Endothelial cell of umbilical vein (primary cell): ENCODE measurements around the gene GPAT3. TPM values are rescaled to one million over a fixed set of nuclear protein-coding genes. Genes with fewer than 3 reads are reported as not detected.

Experiments used
- BruUV-seq: library from RNA; stranded (reverse); fragments of 400-500 nt; replicated peaks from 2 replicates; lab custom pipeline; 2021; lab: Mats Ljungman, UMichigan
- CTCF ChIA-PET: fragments of 300-600, 350-600 bp; sonication (Branson Sonifier 250); formaldehyde crosslinking; loops from one replicate; lab custom pipeline; 2021; ENCODE audit warnings: antibody characterized with exemption, inconsistent platforms; lab: Charles Lee
- POLR2A ChIA-PET: fragments of 300-600, 350-600 bp; sonication (Branson Sonifier 250); formaldehyde crosslinking; loops from one replicate; lab custom pipeline; 2021; ENCODE audit warnings: antibody characterized with exemption, inconsistent platforms; lab: Charles Lee
- DNase-seq: peaks from one replicate; pipeline ENCODE4 v3.0.0-alpha.2; 2011; ENCODE audit warnings: low read depth, low spot score
- FAIRE-seq: peaks from 2 replicates; lab custom pipeline; 2011; peaks lifted over from hg19 to GRCh38; lab: Jason Lieb, UNC
- H2AFZ ChIP-seq: 2 replicates; pipeline ENCODE4 v1.6.0; 2012; ENCODE audit warnings: low read depth, low read length, control low read depth, inconsistent platforms
- H3K27ac ChIP-seq: 2 replicates; pipeline ENCODE4 v1.5.1; 2011; ENCODE audit warnings: low read depth, mild to moderate bottlenecking, control low read depth, low read length, moderate library complexity; ENCODE audit not compliant: insufficient read depth
- H3K27me3 ChIP-seq, 2 experiments: 2 replicates each; pipeline versions ENCODE4 v1.6.0 to v1.6.1; 2011; ENCODE audit warnings: low read length in 2 of 2, mixed read lengths in 1 of 2; ENCODE audit not compliant: control insufficient read depth in 2 of 2, insufficient read depth in 2 of 2
- H3K36me3 ChIP-seq, 2 experiments: 2 replicates in 1 of 2; 3 replicates in 1 of 2; pipeline ENCODE4 v1.5.1; 2011; ENCODE audit warnings: low read length in 2 of 2, mild to moderate bottlenecking in 1 of 2, moderate library complexity in 1 of 2; ENCODE audit not compliant: control insufficient read depth in 2 of 2, insufficient read depth in 2 of 2; ENCODE audit errors: extremely low read depth in 1 of 2
- H3K4me1 ChIP-seq: 3 replicates; pipeline ENCODE4 v1.5.1; 2011; ENCODE audit warnings: mild to moderate bottlenecking, low read length; ENCODE audit not compliant: control insufficient read depth, insufficient read depth; ENCODE audit errors: extremely low read depth
- H3K4me2 ChIP-seq: 2 replicates; pipeline ENCODE4 v1.6.1; 2011; ENCODE audit warnings: low read length, control low read depth, mixed read lengths; ENCODE audit not compliant: insufficient read depth
- H3K4me3 ChIP-seq, 3 experiments: fragments of 200-600 bp in 1 of 3; sonication (generic), shearing (Covaris generic) in 1 of 3; replicated peaks in 1 of 3; 2 replicates each; pipeline ENCODE4 v1.5.1; 2011 to 2016; ENCODE audit warnings: control low read depth in 3 of 3, low read length in 3 of 3, mild to moderate bottlenecking in 2 of 3, inconsistent platforms in 1 of 3, low read depth in 1 of 3, moderate library complexity in 1 of 3; ENCODE audit not compliant: insufficient read depth in 1 of 3
- H3K79me2 ChIP-seq: 2 replicates; pipeline ENCODE4 v1.6.0; 2012; ENCODE audit warnings: low read length, inconsistent platforms; ENCODE audit not compliant: control insufficient read depth, insufficient read depth
- H3K9ac ChIP-seq: replicated peaks from 2 replicates; pipeline ENCODE3; 2011; ENCODE audit warnings: low read length, control low read depth; ENCODE audit not compliant: insufficient read depth; ENCODE audit errors: extremely low read depth
- H3K9me1 ChIP-seq: replicated peaks from 3 replicates; pipeline ENCODE4 v1.6.0; 2011; ENCODE audit warnings: mild to moderate bottlenecking, low read length; ENCODE audit not compliant: control insufficient read depth, insufficient read depth; ENCODE audit errors: extremely low read depth
- H3K9me3 ChIP-seq: replicated peaks from 2 replicates; pipeline ENCODE4 v1.5.1; 2012; ENCODE audit warnings: low read length, inconsistent platforms; ENCODE audit not compliant: control insufficient read depth, insufficient read depth
- H4K20me1 ChIP-seq: replicated peaks from 2 replicates; pipeline ENCODE3; 2011; ENCODE audit warnings: mild to moderate bottlenecking, low read length; ENCODE audit not compliant: control insufficient read depth, insufficient read depth; ENCODE audit errors: extremely low read depth
- EZH2 ChIP-seq: IDR thresholded peaks from 2 replicates; pipeline ENCODE4 v1.6.1; 2012; ENCODE audit warnings: borderline replicate concordance, low read depth, mild to moderate bottlenecking, moderate library complexity, low read length, inconsistent platforms; ENCODE audit not compliant: severe bottlenecking
- JUN ChIP-seq: IDR thresholded peaks from 2 replicates; pipeline ENCODE4 v1.6.1; 2011; ENCODE audit warnings: borderline replicate concordance, low read depth; ENCODE audit not compliant: insufficient read length, insufficient read depth
- dilution Hi-C: fragments of 300-500 bp; cut with MboI; formaldehyde crosslinking; loops from one replicate; pipeline ENCODE4 v1.15.0; 2019; ENCODE audit warnings: low sequenced_read_pairs; ENCODE audit not compliant: extremely low pct_ligation_motif_present
- intact Hi-C: fragments of 100-400 bp; cut with micrococcal nuclease; formaldehyde crosslinking; loops from one replicate; pipeline ENCODE4 v1.10.0; 2022
- polyA plus RNA-seq, 4 experiments: library from polyadenylated mRNA; depleted of rRNA in 3 of 4; stranded (reverse) in 3 of 4; unstranded in 1 of 4; fragments of >200 nt; gene quantifications; 2 replicates each; pipeline versions ENCODE4 v1.2.1 to v1.2.3, GENCODE V29; 2011 to 2012; ENCODE audit warnings: missing spikeins in 1 of 4
- small RNA-seq: library from RNA; depleted of rRNA; stranded (forward); fragments of <200 nt; gene quantifications from one replicate; pipeline ENCODE3, GENCODE V24; 2012; ENCODE audit warnings: low replicate concordance, low read depth; ENCODE audit not compliant: insufficient read depth, insufficient read length
- total RNA-seq: library from RNA; stranded (reverse); gene quantifications from 2 replicates; pipeline ENCODE4 v1.2.3, GENCODE V29; 2021

The GPAT3 gene
- total and polyA plus RNA-seq, 2 donors (not counting 3 experiments of a cell fraction or from before 2014, with no cell fraction given), result 0.36 to 2.1 TPM

GRCh38 chr4:83646538-83647239 lies 110.8 kb downstream of the GPAT3 start:
- DNase-seq, result no peak
- FAIRE-seq, result no peak
- Histone ChIP-seq H3K4me3 (no peak overlapping the region), H3K9me1 (no peaks in the 10 kb centered on the region), H3K36me3 (no peaks in the 10 kb centered on the region), H3K27me3 (peaks cover 9 to 19% of the 10 kb centered on the region in 2 experiments), H3K9ac (no peak overlapping the region), H3K9me3 (no peaks in the 10 kb centered on the region), H3K79me2 (no peaks in the 10 kb centered on the region), H4K20me1 (no peaks in the 10 kb centered on the region), H3K4me1 (no peaks in the 10 kb centered on the region), H3K27ac (no peak overlapping the region), H2AFZ (no peak overlapping the region), H3K4me2 (no peak overlapping the region)
- ChIA-PET POLR2A (no interaction called here), CTCF (interaction anchor here (0.6 to 4.0 kb wide), 13 partner anchors 7 to 882 kb away, joined by 3 to 51 read pairs (median 3); partner anchors contain the start of gene NKX6-1)
- TF ChIP-seq EZH2 (no peak), JUN (no peak)
- BruUV-seq, result no TSS peak
- intact Hi-C loops, result loop anchor here (10.0 kb wide), 1 partner anchor 592 kb away; no protein-coding TSS in a partner anchor
- dilution Hi-C loops, result no loop called here

- no peaks in the 10 kb centered on the region for H4K20me1 ChIP-seq
- no peaks in the 10 kb centered on the region for H3K9me3 ChIP-seq
- H3K9ac ChIP-seq, result no peak overlapping the region
- no peaks in the 10 kb centered on the region for H3K79me2 ChIP-seq
- H3K9me1 ChIP-seq, result no peaks in the 10 kb centered on the region
- POLR2A ChIA-PET, result no interaction called here
- DNase-seq, result no peak
- intact Hi-C loops (no loop called here), dilution Hi-C loops (no loop called here)
- no peak for FAIRE-seq
- H3K27me3 ChIP-seq, result peaks cover 0 to 2% of the 10 kb centered on the region in 2 experiments
- no peak for TF ChIP-seq EZH2
- H3K4me2 ChIP-seq, result no peak overlapping the region
- no peaks in the 10 kb centered on the region for H3K36me3 ChIP-seq
- H3K27ac ChIP-seq, result no peak overlapping the region
- H3K4me1 ChIP-seq, result no peaks in the 10 kb centered on the region
- no peak overlapping the region for H2AFZ ChIP-seq
- BruUV-seq, result no TSS peak
- H3K4me3 ChIP-seq, result no peak overlapping the region
- CTCF ChIA-PET, result interaction anchor here (1.0 to 1.2 kb wide), 2 partner anchors 10 to 12 kb away, joined by 3 read pairs; no protein-coding TSS in a partner anchor
These were observed 115.9 kb downstream of the GPAT3 start for GRCh38 chr4:83651846-83652245.

Small RNA genes within 50 kb of the gene (small RNA-seq; reads per million reads assigned to genes)
- gene RF00019, result not detected

Other genes starting within 250 kb of the GPAT3 start
- gene HPSE, start 201.3 kb upstream of the GPAT3 start, total RNA-seq, result 6.6 and 7.0 TPM in 2 replicates
- 3.5 and 3.7 TPM in 2 replicates for gene HPSE, start 201.3 kb upstream of the GPAT3 start, polyA plus RNA-seq
- 11.0 and 11.1 TPM in 2 replicates for gene HELQ, start 80.3 kb upstream of the GPAT3 start, total RNA-seq
- 6.9 and 8.7 TPM in 2 replicates for gene HELQ, start 80.3 kb upstream of the GPAT3 start, polyA plus RNA-seq
- gene MRPS18C, start 80.0 kb upstream of the GPAT3 start, total RNA-seq, result 58.4 and 64.8 TPM in 2 replicates
- gene MRPS18C, start 80.0 kb upstream of the GPAT3 start, polyA plus RNA-seq, result 14.0 and 22.2 TPM in 2 replicates
- 14.0 and 16.7 TPM in 2 replicates for gene ABRAXAS1, start 51.0 kb upstream of the GPAT3 start, total RNA-seq
- gene ABRAXAS1, start 51.0 kb upstream of the GPAT3 start, polyA plus RNA-seq, result 4.4 and 5.5 TPM in 2 replicates